MM.1S (cell line): ENCODE data around the gene CDH4.

Source experiments
- EZH2 ChIP-seq: fragments of 300-600 bp; sonication (generic); optimal IDR thresholded peaks from 2 replicates; pipeline ENCODE3; 2017; ENCODE audit warnings: low read depth, mild to moderate bottlenecking, antibody characterized with exemption, low read length, mixed read lengths
- TF ChIP-seq, protein P1 (sequence below): fragments of 300-600 bp; sonication (generic); IDR thresholded peaks from 2 replicates; pipeline ENCODE4 v1.5.1; 2016; ENCODE audit warnings: antibody characterized with exemption, low read length, mixed read lengths

DNA sequence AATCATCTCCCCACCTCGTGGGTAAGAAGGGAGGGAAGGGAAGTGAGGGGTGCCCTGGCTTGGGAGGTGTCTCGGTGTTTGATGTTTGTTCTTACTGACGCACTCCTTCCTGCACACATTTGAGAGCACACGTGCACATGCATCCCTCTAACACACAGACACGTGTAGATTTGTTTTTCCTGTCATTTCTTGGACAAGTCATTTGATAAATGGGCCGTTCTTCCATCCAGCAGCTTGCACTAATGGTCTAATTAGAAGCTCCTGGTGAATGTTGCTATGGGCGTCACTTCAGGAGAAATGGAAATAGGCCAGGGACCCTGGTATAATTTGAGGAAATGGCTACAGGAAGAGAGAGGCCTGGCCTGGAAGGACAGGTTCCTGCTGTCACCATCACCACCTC is 352.5 kb downstream of the CDH4 start:
- TF ChIP-seq, protein P1, sequence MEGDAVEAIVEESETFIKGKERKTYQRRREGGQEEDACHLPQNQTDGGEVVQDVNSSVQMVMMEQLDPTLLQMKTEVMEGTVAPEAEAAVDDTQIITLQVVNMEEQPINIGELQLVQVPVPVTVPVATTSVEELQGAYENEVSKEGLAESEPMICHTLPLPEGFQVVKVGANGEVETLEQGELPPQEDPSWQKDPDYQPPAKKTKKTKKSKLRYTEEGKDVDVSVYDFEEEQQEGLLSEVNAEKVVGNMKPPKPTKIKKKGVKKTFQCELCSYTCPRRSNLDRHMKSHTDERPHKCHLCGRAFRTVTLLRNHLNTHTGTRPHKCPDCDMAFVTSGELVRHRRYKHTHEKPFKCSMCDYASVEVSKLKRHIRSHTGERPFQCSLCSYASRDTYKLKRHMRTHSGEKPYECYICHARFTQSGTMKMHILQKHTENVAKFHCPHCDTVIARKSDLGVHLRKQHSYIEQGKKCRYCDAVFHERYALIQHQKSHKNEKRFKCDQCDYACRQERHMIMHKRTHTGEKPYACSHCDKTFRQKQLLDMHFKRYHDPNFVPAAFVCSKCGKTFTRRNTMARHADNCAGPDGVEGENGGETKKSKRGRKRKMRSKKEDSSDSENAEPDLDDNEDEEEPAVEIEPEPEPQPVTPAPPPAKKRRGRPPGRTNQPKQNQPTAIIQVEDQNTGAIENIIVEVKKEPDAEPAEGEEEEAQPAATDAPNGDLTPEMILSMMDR = no peak
- TF ChIP-seq EZH2 = no peak
